HCT116 (cell line): ENCODE results near the gene AMY2A. TPM values are rescaled to one million over a fixed set of nuclear protein-coding genes. Genes with fewer than 3 reads are reported as not detected.
"Not testable (repeated sequence)": the region's sequence is repeated elsewhere in the genome, so short reads cannot be mapped to it uniquely, and the experiment has no call there.

ENCODE experiments used
- ATAC-seq: fragments of 200-7000 bp; cut with Tn5 transposase; 2 replicates; pipeline ENCODE4 v1.9.1; 2020; ENCODE audit warnings: mild to moderate bottlenecking, moderate library complexity
- BruUV-seq: library from RNA; stranded (reverse); fragments of 400-500 nt; replicated peaks from 2 replicates; lab custom pipeline; 2021; lab: Mats Ljungman, UMichigan
- CTCF ChIA-PET: fragments of 300-600 bp; sonication (Branson Sonifier 250); formaldehyde crosslinking; loops from one replicate; lab custom pipeline; 2021; ENCODE audit warnings: antibody characterized with exemption; lab: Charles Lee
- POLR2A ChIA-PET: fragments of 300-600, 350-600 bp; sonication (Branson Sonifier 250); formaldehyde crosslinking; loops from one replicate; lab custom pipeline; 2021; ENCODE audit warnings: antibody characterized with exemption; lab: Charles Lee
- RAD21 ChIA-PET, 2 experiments: fragments of 300-600 bp; sonication (Branson Sonifier 250); formaldehyde crosslinking; loops; one replicate each; lab custom pipeline; 2023; ENCODE audit warnings: low total read pairs in 2 of 2; ENCODE audit not compliant: uncharacterized antibody in 2 of 2, unreplicated experiment in 2 of 2, low non-redundant PET in 1 of 2; lab: Charles Lee
- DNase-seq: peaks from one replicate; pipeline ENCODE4 v3.0.0-alpha.2; 2010; ENCODE audit warnings: low read depth, low spot score
- H2AFZ ChIP-seq: fragments of 200-600 bp; shearing (Covaris generic), sonication (generic); 2 replicates; pipeline ENCODE4 v1.6.1; 2017; ENCODE audit warnings: low read depth, mixed run types, mixed read lengths, antibody characterized with exemption, low read length; ENCODE audit not compliant: poor library complexity, severe bottlenecking
- H3K27ac ChIP-seq: 2 replicates; pipeline ENCODE4 v1.5.1; 2012; ENCODE audit warnings: low read depth, low read length
- H3K27me3 ChIP-seq: fragments of 200-600 bp; sonication (generic); 2 replicates; pipeline ENCODE4 v1.6.1; 2016; ENCODE audit warnings: mixed run types, low read length, mixed read lengths; ENCODE audit not compliant: insufficient read depth
- H3K36me3 ChIP-seq, 2 experiments: fragments of 200-500 bp in 1 of 2; fragments of 200-600 bp in 1 of 2; sonication (Bioruptor generic) in 1 of 2; sonication (generic) in 1 of 2; 2 replicates each; pipeline versions ENCODE4 v1.5.1 to v1.6.1; 2014 to 2016; ENCODE audit warnings: low read length in 2 of 2, inconsistent platforms in 1 of 2, mixed read lengths in 1 of 2, mixed run types in 1 of 2; ENCODE audit not compliant: insufficient read depth in 2 of 2, control insufficient read depth in 1 of 2
- H3K4me1 ChIP-seq, 2 experiments: fragments of 200-600 bp in 1 of 2; sonication (generic) in 1 of 2; 2 replicates each; pipeline versions ENCODE4 v1.5.1 to v1.6.1; 2012 to 2017; ENCODE audit warnings: low read length in 2 of 2, inconsistent platforms in 1 of 2, mild to moderate bottlenecking in 1 of 2, mixed read lengths in 1 of 2, mixed run types in 1 of 2, moderate library complexity in 1 of 2; ENCODE audit not compliant: insufficient read depth in 2 of 2, control insufficient read depth in 1 of 2
- H3K4me2 ChIP-seq: fragments of 200-600 bp; sonication (generic); 2 replicates; pipeline ENCODE4 v1.6.1; 2017; ENCODE audit warnings: mixed run types, low read length, mixed read lengths
- H3K4me3 ChIP-seq, 2 experiments: fragments of 200-600 bp in 1 of 2; sonication (generic) in 1 of 2; replicated peaks in 1 of 2; 2 replicates each; pipeline ENCODE4 v1.5.1; 2011 to 2016; ENCODE audit warnings: low read length in 2 of 2, control low read depth in 1 of 2, low read depth in 1 of 2, mild to moderate bottlenecking in 1 of 2, mixed read lengths in 1 of 2, mixed run types in 1 of 2
- H3K79me2 ChIP-seq: fragments of 200-600 bp; sonication (generic); 2 replicates; pipeline ENCODE4 v1.6.1; 2017; ENCODE audit warnings: mild to moderate bottlenecking, mixed run types, low read length, moderate library complexity, mixed read lengths; ENCODE audit not compliant: insufficient read depth
- H3K9ac ChIP-seq: fragments of 200-600 bp; sonication (generic); 2 replicates; pipeline ENCODE4 v1.6.1; 2016; ENCODE audit warnings: low read length, mixed read lengths
- H3K9me2 ChIP-seq: fragments of 200-600 bp; sonication (generic), shearing (Covaris generic); 2 replicates; pipeline ENCODE4 v1.6.1; 2017; ENCODE audit warnings: mixed run types, mild to moderate bottlenecking, moderate library complexity; ENCODE audit not compliant: insufficient read depth
- H3K9me3 ChIP-seq, 2 experiments: fragments of 200-500 bp in 1 of 2; fragments of 200-600 bp in 1 of 2; sonication (Bioruptor generic) in 1 of 2; sonication (generic) in 1 of 2; 2 replicates each; pipeline ENCODE4 v1.6.1; 2014 to 2017; ENCODE audit warnings: low read length in 2 of 2, mixed read lengths in 2 of 2, inconsistent platforms in 1 of 2, low read depth in 1 of 2, mild to moderate bottlenecking in 1 of 2, mixed run types in 1 of 2, moderate library complexity in 1 of 2; ENCODE audit not compliant: control insufficient read depth in 1 of 2, insufficient read depth in 1 of 2
- H4K20me1 ChIP-seq: fragments of 200-600 bp; sonication (generic), shearing (Covaris generic); 2 replicates; pipeline ENCODE4 v1.6.1; 2017; ENCODE audit warnings: mixed run types, mild to moderate bottlenecking, moderate library complexity; ENCODE audit not compliant: insufficient read depth
- intact Hi-C: fragments of 100-400 bp; cut with micrococcal nuclease; formaldehyde crosslinking; loops from 2 replicates; pipeline ENCODE4 v1.10.0; 2022
- total RNA-seq: library from RNA; stranded (reverse); gene quantifications from one replicate; pipeline ENCODE4 v1.2.1, GENCODE V29; 2021; ENCODE audit not compliant: unreplicated experiment

The AMY2A gene
- total RNA-seq, 1 experiment from 2014 or later = 0.42 TPM

- H3K27ac ChIP-seq, H3K4me3 ChIP-seq, RAD21 ChIA-PET, DNase-seq, POLR2A ChIA-PET, H2AFZ ChIP-seq, H3K9me2 ChIP-seq, H3K9me3 ChIP-seq, H3K79me2 ChIP-seq, ATAC-seq, intact Hi-C loops, H3K27me3 ChIP-seq, H3K9ac ChIP-seq, H3K4me1 ChIP-seq, H4K20me1 ChIP-seq, BruUV-seq, CTCF ChIA-PET, H3K4me2 ChIP-seq, H3K36me3 ChIP-seq: not testable (repeated sequence)
Observed at GRCh38 chr1:103654133-103654532, 36.9 kb downstream of the AMY2A start.

- DNase-seq, H3K9me2 ChIP-seq, H3K27me3 ChIP-seq, RAD21 ChIA-PET, intact Hi-C loops, H3K4me3 ChIP-seq, H3K36me3 ChIP-seq, H3K4me1 ChIP-seq, POLR2A ChIA-PET, H3K27ac ChIP-seq, H3K9me3 ChIP-seq, H3K79me2 ChIP-seq, H2AFZ ChIP-seq, ATAC-seq, CTCF ChIA-PET, BruUV-seq, H4K20me1 ChIP-seq, H3K4me2 ChIP-seq, H3K9ac ChIP-seq: not testable (repeated sequence)
Observed at GRCh38 chr1:103655460-103655859, 38.2 kb downstream of the AMY2A start, which contains the start of gene AMY1A. AMY1A (plus strand) TSS chr1:103655760; CDS start chr1:103656331, 571 bp downstream.

Other genes with a start within 250 kb of the AMY2A start
- gene RNPC3, start 91.7 kb upstream of the AMY2A start, total RNA-seq = 11.1 TPM
- 2.6 TPM for gene AMY2B, start 45.8 kb upstream of the AMY2A start, total RNA-seq
- not detected for gene AMY1A, start 38.3 kb downstream of the AMY2A start, total RNA-seq
- not detected for gene AMY1B, start 78.8 kb downstream of the AMY2A start, total RNA-seq
- gene AMY1C, start 132.5 kb downstream of the AMY2A start, total RNA-seq = not detected